T1000 (cell line): ENCODE results near the gene CARS1.

Source experiments
- DNase-seq: peaks from one replicate; lab custom pipeline; 2025; ENCODE audit warnings: mixed read lengths; lab: John Stamatoyannopoulos, UW

Gene CARS1

GRCh38 chr11:3008746-3009336, 48.4 kb downstream of the CARS1 start:
- DNase-seq = no peak

GRCh38 chr11:3007404-3008010, 49.7 kb downstream of the CARS1 start:
- DNase-seq = no peak

DNA sequence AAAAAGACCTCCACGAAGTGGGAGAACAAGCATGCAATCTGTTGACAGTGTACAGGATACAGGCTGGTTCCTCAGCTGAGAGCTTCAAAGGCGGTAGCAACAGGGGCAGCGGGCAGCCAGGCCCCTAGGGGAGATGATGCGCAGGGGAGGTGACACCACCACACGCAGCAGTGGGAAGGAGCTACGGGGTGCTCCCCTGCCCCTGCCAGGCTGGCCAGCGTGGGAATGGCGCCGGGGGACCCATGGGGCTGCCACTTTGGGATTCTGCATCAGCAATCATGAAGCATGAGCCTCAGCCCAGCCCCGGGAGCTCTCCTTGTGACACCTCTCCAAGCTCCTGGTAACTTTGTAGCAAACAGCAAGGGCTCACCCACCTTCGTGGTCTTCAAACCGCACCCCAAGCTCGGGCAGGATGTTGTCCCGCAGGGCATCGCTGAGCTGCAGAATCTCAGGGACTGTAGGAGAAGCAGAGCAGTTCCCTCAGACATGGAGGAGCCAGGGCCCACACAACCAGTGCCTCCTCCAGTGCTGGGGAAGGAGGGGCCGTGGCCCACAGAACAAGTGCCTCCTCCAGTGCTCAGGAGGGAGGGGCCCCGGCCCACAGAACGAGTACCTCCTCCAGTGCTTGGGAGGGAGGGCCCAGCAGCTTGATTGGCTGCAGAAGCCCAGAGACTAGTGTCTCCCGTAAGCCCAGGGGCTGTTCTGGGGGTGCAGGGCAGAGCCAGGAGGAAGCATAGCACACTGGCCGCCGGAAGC, 50.5 kb downstream of the CARS1 start:
- no peak for DNase-seq

DNA sequence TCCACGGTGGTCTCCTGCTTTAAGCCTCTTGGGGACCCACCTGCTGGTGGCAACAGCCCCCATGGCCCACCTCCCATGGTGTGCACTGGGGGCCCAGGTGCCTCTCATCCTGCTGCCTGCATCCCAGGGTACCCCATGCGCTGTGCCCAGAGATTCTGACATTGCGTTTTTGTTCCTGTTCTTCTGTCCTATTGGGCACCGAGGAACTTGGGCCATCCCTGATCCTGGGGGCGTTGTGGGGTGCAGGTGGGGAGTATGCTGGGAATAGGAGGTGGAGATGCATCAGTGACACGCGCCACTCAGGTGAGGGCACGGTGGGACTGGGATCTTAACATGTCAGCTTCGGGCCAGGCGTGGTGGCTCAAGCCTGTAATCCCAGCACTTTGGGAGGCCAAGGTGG, 52.7 kb downstream of the CARS1 start:
- DNase-seq = no peak

DNA sequence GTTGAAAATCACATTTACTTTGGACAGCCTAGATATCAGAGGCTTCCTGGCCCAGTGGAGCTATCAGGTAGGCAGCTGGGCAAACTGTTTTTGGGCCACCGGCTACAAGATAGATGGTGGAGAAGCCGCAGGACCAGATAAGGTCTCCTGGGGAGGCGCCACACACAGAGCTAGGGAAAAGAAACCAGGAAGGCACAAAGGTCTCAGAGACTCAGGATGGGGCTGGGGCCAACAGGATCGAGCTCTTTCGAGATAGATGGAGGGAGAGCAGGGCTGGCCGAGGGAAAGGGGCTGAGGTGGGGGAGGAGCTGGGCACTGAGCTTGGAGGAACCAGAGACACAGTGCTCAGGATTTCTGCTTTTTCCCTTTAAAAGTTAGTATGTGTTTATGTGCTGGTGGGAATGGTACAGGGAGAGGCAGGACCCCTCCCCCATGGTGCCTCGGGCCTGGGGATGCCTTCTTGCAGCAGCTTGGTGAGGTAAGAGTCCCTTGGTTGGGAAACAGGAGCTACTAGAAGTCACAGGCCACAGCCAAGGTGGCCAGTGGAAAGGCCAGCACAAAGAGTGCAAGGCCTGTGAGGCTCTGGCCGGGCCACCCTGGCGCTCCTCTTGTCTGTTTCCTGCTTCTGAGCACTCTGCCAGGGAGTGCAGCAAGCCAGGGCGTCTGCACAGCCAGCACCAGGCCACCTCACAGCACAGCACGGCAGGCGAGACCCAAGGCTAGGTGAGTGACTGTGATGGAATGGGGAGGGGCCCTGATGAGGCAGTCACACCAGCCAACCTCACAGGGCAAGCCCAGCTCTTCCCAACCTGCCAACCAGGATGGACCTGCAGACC, 53.6 kb downstream of the CARS1 start:
- DNase-seq = no peak

DNA sequence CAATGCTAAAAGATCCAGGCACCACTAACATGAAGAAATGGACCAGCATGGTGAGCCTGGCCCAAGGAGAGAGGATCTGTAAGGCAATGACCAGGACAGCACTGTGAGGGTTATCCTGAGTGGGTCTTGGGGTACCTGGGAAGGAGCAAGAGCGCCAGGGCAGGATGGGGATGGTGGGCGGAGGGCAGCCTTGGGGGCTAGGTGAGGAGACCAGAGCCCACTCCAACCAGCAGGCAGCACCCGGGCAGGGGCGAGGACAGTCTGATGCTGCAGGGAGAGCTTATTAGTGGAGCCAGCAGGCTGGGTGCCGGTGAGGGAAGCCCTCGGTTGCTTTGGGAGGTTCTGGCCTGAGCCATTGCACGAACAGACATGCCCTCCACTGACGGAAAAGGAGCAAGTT, 54.4 kb downstream of the CARS1 start:
- no peak for DNase-seq

- DNase-seq = no peak
Measured at GRCh38 chr11:3002351-3002861, 54.8 kb downstream of the CARS1 start.

GRCh38 chr11:3001496-3001895, 55.7 kb downstream of the CARS1 start:
- no peak for DNase-seq

DNA sequence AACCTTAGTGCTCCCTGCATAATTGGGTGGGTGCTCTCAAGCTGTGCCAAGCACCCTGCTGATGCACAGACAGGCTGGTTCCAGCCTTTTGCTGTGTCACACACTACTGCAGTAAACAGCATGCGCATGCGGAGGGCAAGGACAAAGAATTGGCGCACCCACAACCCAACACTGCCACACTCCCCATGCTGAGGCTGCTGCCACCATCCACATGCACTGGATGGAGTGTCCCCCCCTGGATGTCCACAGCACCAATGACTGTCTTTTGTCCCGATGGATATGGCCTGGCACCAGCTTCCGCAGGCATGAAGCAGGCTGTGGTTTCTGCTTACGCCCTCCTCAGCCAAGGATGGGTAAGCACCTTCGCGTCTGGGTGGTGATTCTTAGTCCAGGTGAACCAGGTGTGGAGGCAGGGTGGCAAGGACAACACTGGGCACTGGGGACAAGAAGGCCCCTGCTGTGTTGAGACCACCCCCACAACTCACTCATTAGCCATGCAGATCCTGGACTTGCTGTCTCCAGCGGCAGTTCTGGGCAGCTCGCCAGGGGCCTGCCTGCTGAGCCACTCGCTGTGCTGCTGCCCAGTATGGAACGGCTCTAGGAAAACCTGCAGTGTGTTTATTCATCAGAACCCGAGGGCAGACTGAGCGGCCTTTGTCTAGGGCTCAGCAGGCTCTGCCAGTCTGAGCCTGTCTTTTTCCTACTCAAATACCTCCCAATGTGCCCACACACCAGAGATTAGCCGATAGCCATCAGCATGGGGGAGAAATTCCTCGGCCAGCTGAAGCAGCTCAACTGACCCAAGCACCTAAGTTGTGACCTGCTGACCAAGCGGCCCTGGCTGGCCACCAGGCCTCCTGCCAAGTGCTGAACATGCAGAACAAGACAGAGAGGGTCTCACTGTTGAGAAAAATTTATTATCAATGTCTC, 56.9 kb downstream of the CARS1 start:
- DNase-seq = no peak

GRCh38 chr11:2999464-2999998, 57.7 kb downstream of the CARS1 start:
- DNase-seq = no peak

GRCh38 chr11:2998073-2998850, 59.0 kb downstream of the CARS1 start:
- no peak for DNase-seq

DNA sequence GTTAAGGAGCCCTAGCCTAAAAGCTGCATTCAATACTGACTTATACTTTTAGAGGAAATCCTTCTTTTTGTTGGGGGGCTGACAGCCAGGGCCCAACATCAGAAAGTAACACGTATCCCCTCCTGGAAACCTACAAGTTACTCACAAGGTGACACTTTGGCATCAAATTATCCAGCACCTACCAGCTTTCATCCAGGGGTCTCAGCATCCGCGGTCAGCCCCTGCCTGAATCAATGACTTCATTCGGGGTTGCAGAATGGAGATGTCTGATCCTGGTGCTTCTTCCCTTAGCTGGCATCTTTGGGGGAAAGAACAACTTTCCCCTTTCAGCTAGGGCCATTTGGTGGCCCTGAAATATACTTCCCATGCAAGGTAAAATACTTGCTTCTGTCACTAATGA, 59.8 kb downstream of the CARS1 start:
- DNase-seq = no peak

DNA sequence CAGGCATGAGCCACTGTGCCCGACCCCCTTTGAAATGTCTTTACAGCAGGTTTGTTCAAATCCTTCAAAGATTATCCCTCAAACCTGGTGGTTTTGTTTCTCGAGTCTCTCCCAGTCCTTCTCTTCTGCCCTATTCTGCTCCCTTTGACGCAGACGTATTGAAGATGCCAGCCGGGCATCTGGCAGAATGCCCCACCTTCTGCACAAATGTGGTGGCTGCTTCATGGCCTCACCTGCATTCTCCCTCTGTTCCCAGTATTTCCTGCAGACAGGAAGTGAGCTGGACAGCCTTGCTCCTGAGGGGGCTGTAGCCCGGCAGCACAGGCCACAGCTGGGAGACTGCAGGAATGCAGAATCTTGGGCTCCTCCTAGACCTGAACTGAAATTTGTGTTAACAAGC, 60.2 kb downstream of the CARS1 start:
- no peak for DNase-seq

DNA sequence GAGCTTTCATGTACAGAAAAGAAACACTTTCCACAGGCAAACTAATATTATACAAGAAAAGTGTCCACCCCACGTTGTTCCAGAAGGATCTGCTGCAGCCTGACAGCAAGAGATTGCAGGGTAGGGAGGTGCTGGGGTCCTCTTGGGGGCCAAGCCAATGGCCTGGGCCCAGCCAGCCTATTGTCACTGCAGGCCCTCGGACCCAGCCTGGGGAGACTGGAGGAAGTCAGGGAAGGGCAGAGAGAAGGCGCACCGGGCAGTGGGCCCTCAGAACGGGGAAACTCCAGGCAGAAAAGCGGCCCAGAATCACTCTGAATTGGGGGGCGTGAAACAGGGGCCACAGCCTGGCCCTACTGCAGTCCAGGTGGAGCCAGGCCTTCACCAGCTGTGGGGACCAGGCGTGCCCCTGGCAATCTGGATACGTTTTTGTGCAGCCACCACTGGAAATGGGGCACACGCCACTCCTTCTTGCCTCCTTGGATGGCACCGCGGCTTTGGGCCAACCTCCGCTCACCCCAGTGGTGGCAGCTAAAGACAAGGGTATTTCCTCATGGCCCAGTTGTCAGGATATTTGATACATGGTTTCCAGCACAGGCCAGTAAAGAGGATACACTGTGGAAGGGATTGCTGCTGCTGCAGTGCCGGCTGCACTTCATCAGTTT, 61.2 kb downstream of the CARS1 start:
- no peak for DNase-seq

GRCh38 chr11:2995031-2995561, 62.1 kb downstream of the CARS1 start:
- DNase-seq = no peak

DNA sequence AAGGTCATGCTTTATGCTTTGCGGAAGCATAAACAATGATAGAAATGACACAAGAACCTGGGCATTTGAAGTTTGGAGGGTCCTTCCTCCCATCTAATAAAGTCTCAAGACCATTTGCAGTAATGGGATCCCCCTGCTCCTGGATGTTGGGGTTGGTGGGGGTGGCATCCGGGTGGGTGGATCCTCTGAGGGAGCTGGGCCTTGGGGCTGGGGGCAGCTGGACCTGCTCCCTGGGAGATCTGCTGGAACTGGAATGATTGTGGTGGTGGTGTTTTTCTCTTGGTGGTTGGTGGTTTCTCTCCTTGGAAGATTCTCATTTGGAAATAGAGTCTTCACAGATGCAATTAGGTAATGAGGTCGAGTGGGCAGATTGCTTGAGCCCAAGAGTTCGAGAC, 62.9 kb downstream of the CARS1 start:
- no peak for DNase-seq

- DNase-seq = no peak
Measured at GRCh38 chr11:2992997-2993325, 64.3 kb downstream of the CARS1 start.

DNA sequence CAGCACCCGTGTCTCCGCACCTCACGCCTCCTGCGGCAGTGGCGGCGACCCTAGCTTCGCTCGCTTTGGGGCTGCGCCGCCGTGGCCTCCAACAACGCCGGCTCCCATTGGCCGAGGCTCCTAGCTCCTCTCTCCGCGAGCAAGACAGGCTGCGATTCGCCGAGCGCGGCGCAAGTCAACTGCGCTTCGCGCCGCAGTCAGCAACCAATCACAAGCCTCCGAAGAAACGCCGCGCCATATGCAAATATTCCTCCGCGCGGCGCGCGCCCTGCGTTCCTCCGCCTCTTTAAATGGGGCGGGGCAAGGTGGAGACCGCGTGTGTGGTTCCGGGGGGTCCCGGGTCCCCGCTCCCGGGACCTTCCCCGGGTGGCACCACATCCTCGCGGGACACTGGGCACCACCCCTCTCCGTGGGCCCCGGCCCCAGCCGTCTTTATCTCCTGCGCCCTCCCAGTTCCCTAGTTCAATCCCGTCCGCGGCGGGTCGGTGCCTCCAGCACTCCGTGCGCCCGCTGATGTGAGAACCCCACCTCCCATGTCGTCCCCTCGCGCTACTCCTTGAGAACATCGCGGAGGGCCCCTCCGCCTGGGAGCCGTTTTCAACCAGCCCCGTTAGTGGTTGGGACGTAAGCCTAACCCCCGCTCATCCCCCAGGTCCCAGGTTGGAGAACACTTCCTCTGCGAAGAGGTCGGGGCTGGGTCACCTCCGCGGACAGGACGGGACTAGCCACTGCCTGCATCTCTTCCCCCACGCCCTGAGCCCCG, 64.8 kb downstream of the CARS1 start, which contains the start of gene NAP1L4:
TSS of gene NAP1L4 (minus strand) at position 96 of the 763 bp plus-strand sequence. CDS start 13,109 bp downstream, outside the sequence.
- peak; percentile 82 for DNase-seq
